Posterior cingulate gyrus (tissue), 11 donors: ENCODE data around the gene AS3MT.
"Not testable (repeated sequence)": the region's sequence is repeated elsewhere in the genome, so short reads cannot be mapped to it uniquely, and the experiment has no call there.

ENCODE experiments used
- DNase-seq, 10 donors: peaks; one replicate each; pipeline versions ENCODE4 v3.0.0 to v3.0.0-alpha.2; 2020 to 2021; ENCODE audit warnings: mixed read lengths in 3 of 10
- intact Hi-C: fragments of 100-400 bp; cut with DNase I; formaldehyde crosslinking; loops from one replicate; pipeline ENCODE4 v1.15.1; 2023

Gene AS3MT

GRCh38 chr10:102869258-102870198, at the start of gene AS3MT:
Gene AS3MT, plus strand, starts transcription at chr10:102869470. Its CDS starts 123 bp downstream, at chr10:102869593.
- intact Hi-C loops = no loop called here
- peak; percentile 17 to 92 (median 29) for DNase-seq

GRCh38 chr10:102820008-102820407, 49.3 kb upstream of the AS3MT start:
- DNase-seq, intact Hi-C loops: not testable (repeated sequence)

GRCh38 chr10:102822222-102822621, 47.0 kb upstream of the AS3MT start:
- DNase-seq = no peak
- intact Hi-C loops = no loop called here

- no peak for DNase-seq
- intact Hi-C loops = no loop called here
Observed at GRCh38 chr10:102824664-102825063, 44.6 kb upstream of the AS3MT start.

- DNase-seq = no peak
- intact Hi-C loops = no loop called here
Observed at GRCh38 chr10:102826148-102826796, 43.0 kb upstream of the AS3MT start.

GRCh38 chr10:102827597-102827975, 41.7 kb upstream of the AS3MT start:
- intact Hi-C loops = no loop called here
- DNase-seq = no peak

GRCh38 chr10:102831322-102832071, 37.8 kb upstream of the AS3MT start:
- intact Hi-C loops = loop anchor here (10.0 kb wide), 1 partner anchor 413 kb away; the partner anchor contains the start of gene RPEL1
- DNase-seq = peak in 1 of 10 donors; percentile 46

GRCh38 chr10:102832248-102832647, 37.0 kb upstream of the AS3MT start:
- DNase-seq = no peak
- intact Hi-C loops = loop anchor here (10.0 kb wide), 1 partner anchor 413 kb away; the partner anchor contains the start of gene RPEL1

- intact Hi-C loops = loop anchor here (10.0 kb wide), 1 partner anchor 412 kb away; the partner anchor contains the start of gene RPEL1
- DNase-seq = no peak
Observed at GRCh38 chr10:102832987-102833386, 36.3 kb upstream of the AS3MT start.

- DNase-seq = no peak
Observed at GRCh38 chr10:102834143-102834542, 35.1 kb upstream of the AS3MT start.

GRCh38 chr10:102835007-102835482, 34.2 kb upstream of the AS3MT start:
- peak; percentile 47 to 95 (median 76) for DNase-seq
- intact Hi-C loops = loop anchor here (1.0 to 10.0 kb wide), 2 partner anchors 66 to 410 kb away; partner anchors contain the start of gene RPEL1

More at GRCh38 chr10:102834143-102834542, 35.1 kb upstream of the AS3MT start:
- intact Hi-C loops = loop anchor here (10.0 kb wide), 1 partner anchor 411 kb away; the partner anchor contains the start of gene RPEL1

GRCh38 chr10:102837230-102837721, 32.0 kb upstream of the AS3MT start, which contains the start of gene CYP17A1:
Gene CYP17A1, minus strand, starts transcription at chr10:102837413. Its CDS starts 52 bp downstream, at chr10:102837361.
- no peak for DNase-seq
- intact Hi-C loops = loop anchor here (10.0 kb wide), 1 partner anchor 408 kb away; the partner anchor contains the start of gene RPEL1

GRCh38 chr10:102838276-102838927, 30.9 kb upstream of the AS3MT start:
- DNase-seq = not testable (repeated sequence)
- intact Hi-C loops = loop anchor here (10.0 kb wide), 1 partner anchor 406 kb away; the partner anchor contains the start of gene RPEL1

GRCh38 chr10:102841827-102842345, 27.4 kb upstream of the AS3MT start:
- intact Hi-C loops = no loop called here
- no peak for DNase-seq

GRCh38 chr10:102843139-102843538, 26.1 kb upstream of the AS3MT start:
- DNase-seq, intact Hi-C loops: not testable (repeated sequence)

GRCh38 chr10:102844190-102844776, 25.0 kb upstream of the AS3MT start:
- DNase-seq, intact Hi-C loops: not testable (repeated sequence)

- DNase-seq = no peak
- intact Hi-C loops = no loop called here
Observed at GRCh38 chr10:102845352-102845902, 23.8 kb upstream of the AS3MT start.

- intact Hi-C loops = no loop called here
- no peak for DNase-seq
Observed at GRCh38 chr10:102850025-102850518, 19.2 kb upstream of the AS3MT start.
